Stimulated activated CD4-positive, alpha-beta T cell treated with anti-CD3 and anti-CD28 coated beads, Interleukin-1b, Interleukin-23, amount 100 ng/mL, for 48 hours (primary cell): ENCODE measurements around the gene RELL1.
"Not testable (repeated sequence)": the region's sequence is repeated elsewhere in the genome, so short reads cannot be mapped to it uniquely, and the experiment has no call there.

Experiments
- DNase-seq: peaks from one replicate; pipeline ENCODE4 v3.0.0-alpha.2; 2020

The RELL1 gene

GRCh38 chr4:37690976-37691375 is 4.8 kb upstream of the RELL1 start:
- DNase-seq = no peak

GRCh38 chr4:37689353-37690095 is 3.3 kb upstream of the RELL1 start:
- no peak for DNase-seq

- no peak for DNase-seq
Observed at GRCh38 chr4:37687681-37688080, 1.5 kb upstream of the RELL1 start.

- DNase-seq = no peak
Observed at GRCh38 chr4:37687194-37687562, 1.0 kb upstream of the RELL1 start.

- peak; percentile 33 for DNase-seq
Observed at GRCh38 chr4:37685823-37686372, 278 bp downstream of the RELL1 start.

GRCh38 chr4:37685161-37685822 is 884 bp downstream of the RELL1 start:
- peak; percentile 19 for DNase-seq

- no peak for DNase-seq
Observed at GRCh38 chr4:37684154-37684553, 2.0 kb downstream of the RELL1 start.

GRCh38 chr4:37682701-37683401 is 3.3 kb downstream of the RELL1 start:
- DNase-seq = no peak

- no peak for DNase-seq
Observed at GRCh38 chr4:37680089-37680488, 6.1 kb downstream of the RELL1 start.

- DNase-seq = no peak
Observed at GRCh38 chr4:37679301-37679700, 6.9 kb downstream of the RELL1 start.

- no peak for DNase-seq
Observed at GRCh38 chr4:37678624-37679023, 7.6 kb downstream of the RELL1 start.

- DNase-seq = no peak
Observed at GRCh38 chr4:37675587-37676290, 10.4 kb downstream of the RELL1 start.

GRCh38 chr4:37674439-37674838 is 11.7 kb downstream of the RELL1 start:
- DNase-seq = no peak

GRCh38 chr4:37673538-37674192 is 12.5 kb downstream of the RELL1 start:
- DNase-seq = no peak

GRCh38 chr4:37671072-37671471 is 15.1 kb downstream of the RELL1 start:
- no peak for DNase-seq

- no peak for DNase-seq
Observed at GRCh38 chr4:37670249-37670648, 15.9 kb downstream of the RELL1 start.

- not testable (repeated sequence) for DNase-seq
Observed at GRCh38 chr4:37669124-37669523, 17.1 kb downstream of the RELL1 start.

GRCh38 chr4:37667197-37668100 is 18.7 kb downstream of the RELL1 start:
- no peak for DNase-seq

GRCh38 chr4:37666625-37667071 is 19.5 kb downstream of the RELL1 start:
- DNase-seq = peak; percentile 13

GRCh38 chr4:37665333-37666320 is 20.5 kb downstream of the RELL1 start:
- DNase-seq = no peak
